HG02798 (cell line): ENCODE results near the gene DPP4.
A peak's percentile ranks its signal among the peaks of the same experiment; 100 is the strongest.
"Not testable (repeated sequence)": the region's sequence is repeated elsewhere in the genome, so short reads cannot be mapped to it uniquely, and the experiment has no call there.

ENCODE experiments used
- ATAC-seq: cut with Tn5 transposase; IDR thresholded peaks from one replicate; pipeline ENCODE4 v1.9.1; 2021; ENCODE audit warnings: mild to moderate bottlenecking; ENCODE audit not compliant: unreplicated experiment, poor library complexity

Gene DPP4

GRCh38 chr2:162060532-162060931 lies 13.5 kb downstream of the DPP4 start:
- ATAC-seq: no peak

- ATAC-seq: peak; percentile 84
Measured at GRCh38 chr2:162058973-162059668, 14.9 kb downstream of the DPP4 start.

GRCh38 chr2:162057426-162057825 lies 16.6 kb downstream of the DPP4 start:
- ATAC-seq: no peak

DNA sequence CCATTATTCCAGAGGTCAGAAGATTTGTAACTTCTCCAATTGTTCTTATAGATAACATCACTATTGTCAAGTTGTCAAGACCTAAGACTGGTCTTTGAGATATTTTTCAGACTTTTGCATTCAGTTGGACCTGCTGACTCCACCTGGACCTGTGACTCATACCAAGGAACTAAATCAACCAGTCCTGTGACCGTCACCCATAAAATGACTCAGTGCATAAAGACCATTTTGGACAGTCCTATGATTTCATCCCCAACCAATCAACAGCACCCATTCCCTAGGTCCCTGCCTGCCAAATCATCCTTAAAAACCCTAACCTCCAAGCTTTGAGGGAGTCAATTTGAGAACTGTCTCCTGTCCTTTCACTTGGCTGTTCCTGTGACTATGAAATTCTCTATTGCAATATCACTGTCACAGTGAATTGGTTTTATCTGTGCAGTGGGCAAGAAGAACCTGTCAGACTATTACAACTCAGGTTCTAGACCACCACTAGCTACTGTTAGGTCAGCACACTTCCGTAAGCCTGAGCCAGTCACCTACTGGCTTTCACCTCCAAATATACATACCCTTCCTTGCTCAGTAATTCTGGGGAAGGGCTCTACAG lies 17.1 kb downstream of the DPP4 start:
- no peak for ATAC-seq

- no peak for ATAC-seq
Measured at GRCh38 chr2:162053808-162054155, 20.2 kb downstream of the DPP4 start.

DNA sequence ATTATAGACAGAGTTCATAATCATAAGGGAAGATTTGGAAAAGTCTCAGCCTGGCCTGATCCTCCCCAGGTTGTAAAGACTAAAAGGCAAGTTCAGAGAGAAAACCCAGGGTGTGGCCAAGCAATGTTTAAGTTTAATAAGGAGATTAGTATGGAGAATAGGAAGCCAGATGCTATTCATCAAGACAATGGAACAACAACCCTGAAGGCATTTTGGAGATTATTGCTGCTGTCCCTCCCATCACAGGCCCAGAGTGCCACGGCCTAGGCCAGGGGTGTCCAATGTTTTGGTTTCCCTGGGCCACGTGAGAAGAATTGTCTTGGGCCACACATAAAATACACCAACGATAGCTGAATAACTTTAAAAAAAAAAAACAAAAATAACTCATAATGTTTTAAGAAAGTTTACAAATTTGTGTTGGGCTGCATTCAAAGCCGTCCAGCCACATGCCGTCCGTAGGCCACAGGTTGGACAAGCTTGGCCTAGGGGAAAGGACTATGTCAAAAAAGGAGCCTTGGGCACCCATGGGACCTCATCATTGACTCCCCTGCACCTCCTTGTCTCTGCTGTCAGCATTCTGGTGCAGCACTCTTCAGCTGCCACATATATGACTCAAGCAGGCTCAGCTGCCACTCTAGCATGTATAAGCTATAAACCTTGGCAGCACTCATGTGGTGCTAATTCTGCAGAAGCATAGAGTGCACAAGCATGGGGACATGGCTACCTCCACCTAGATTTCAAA lies 20.8 kb downstream of the DPP4 start:
- ATAC-seq: no peak

DNA sequence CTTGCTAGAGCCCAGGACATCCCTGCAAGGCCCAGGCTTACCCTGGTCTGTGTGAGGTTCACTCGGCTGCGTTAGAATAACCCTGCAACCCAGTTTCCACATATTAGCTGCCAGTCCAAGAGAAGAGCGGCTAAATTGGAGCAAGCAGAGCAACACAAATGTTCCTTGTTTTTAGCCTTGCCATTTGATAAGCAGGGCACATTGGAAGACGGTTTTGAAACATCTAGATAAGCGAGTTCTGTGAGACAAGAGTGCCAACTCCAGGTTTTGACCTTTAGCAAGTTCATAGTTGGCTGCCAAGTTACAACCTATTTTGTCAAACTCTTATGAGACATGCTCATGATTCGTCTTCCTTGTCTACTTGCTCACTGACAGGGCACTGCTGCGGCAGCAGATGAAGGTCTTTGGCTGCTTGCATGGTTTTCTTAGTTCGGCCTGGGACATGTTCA lies 23.5 kb downstream of the DPP4 start:
- ATAC-seq: no peak

GRCh38 chr2:162049089-162049488 lies 24.9 kb downstream of the DPP4 start:
- not testable (repeated sequence) for ATAC-seq

DNA sequence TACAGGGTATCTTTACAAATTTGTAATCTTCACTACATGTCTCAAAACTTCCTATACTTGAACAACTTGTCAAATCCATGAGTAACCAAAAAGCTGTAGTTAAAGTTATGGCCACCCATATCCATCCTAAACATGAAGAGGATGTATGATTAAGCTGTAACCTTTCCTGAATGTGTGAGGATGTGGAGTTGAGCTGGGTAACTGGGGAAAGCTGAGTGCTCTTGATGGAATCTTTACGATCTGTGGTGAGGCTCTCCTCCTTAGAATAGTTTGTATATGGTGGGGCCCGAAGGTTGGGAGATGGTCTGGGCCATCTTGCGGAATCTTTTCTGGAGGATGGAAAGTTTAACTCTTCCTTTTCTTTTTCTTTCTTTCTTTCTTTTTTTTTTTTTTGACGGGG lies 29.4 kb downstream of the DPP4 start:
- ATAC-seq: no peak

DNA sequence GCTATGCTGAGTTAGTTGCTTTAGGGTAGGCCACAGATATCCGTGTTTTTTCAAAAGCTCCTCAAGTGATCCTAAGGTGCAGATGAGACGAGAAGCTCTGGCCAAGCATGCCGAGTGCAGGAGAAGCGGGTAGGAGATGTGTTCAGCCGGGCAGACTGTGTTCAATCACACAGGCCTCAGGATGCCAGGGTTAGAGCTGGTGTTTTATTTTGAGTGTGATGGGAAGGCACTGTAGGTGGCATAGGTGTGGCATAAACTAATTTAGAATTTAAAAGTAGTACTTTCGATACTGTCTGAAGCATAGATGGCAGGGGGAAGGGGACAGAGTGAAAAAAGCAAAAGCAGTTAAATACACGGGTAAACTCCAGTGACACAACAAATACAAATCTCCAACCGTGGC lies 30.9 kb downstream of the DPP4 start:
- ATAC-seq: no peak

- ATAC-seq: no peak
Measured at GRCh38 chr2:162041485-162041884, 32.5 kb downstream of the DPP4 start.

- no peak for ATAC-seq
Measured at GRCh38 chr2:162038725-162039124, 35.3 kb downstream of the DPP4 start.

GRCh38 chr2:162037886-162038285 lies 36.1 kb downstream of the DPP4 start:
- ATAC-seq: no peak

GRCh38 chr2:162037028-162037795 lies 36.8 kb downstream of the DPP4 start:
- no peak for ATAC-seq

GRCh38 chr2:162035981-162036380 lies 38.0 kb downstream of the DPP4 start:
- no peak for ATAC-seq

- ATAC-seq: no peak
Measured at GRCh38 chr2:162030363-162031190, 43.4 kb downstream of the DPP4 start.

- no peak for ATAC-seq
Measured at GRCh38 chr2:162029287-162029901, 44.6 kb downstream of the DPP4 start.

GRCh38 chr2:162028511-162028910 lies 45.5 kb downstream of the DPP4 start:
- ATAC-seq: no peak

DNA sequence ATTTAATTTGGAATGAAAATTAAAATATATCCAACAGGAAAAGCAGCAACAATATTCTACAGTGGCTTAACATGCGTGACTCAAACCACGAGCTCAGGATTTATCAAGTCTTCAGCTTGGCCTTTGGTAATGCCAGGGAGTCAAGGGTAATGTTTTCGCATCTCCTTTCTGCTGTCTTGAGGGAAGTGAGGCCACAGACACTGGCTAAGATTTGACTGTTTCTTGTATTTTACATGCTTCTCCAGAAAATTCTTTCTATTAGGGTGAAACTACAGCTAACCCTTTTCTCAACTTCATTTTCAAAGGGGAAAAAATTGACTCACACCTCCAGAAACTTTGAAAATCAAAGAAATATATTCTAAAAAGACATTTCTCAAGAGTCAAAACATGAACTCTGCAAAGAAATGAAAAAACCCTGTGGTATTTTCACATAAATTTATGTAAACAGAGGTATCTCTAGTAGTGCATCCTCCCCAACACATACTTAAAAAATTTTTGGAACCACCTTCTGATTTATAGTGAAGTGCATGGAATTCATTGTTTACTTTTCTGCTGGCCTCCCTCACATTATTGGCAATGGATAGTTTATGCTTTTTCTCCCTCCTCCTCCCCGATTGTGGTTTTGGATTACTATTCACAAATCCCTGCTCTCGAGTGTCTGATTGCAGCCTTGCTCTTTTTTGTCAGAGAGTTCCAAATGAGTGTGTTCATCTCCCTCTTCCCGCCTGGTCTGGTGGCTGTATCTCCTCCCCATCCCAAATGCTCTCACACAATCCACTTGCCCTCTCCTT lies 48.7 kb downstream of the DPP4 start:
- ATAC-seq: no peak
